ENCODE measurements around the gene PLS3. TPM values are rescaled to one million over a fixed set of nuclear protein-coding genes. Genes with fewer than 3 reads are reported as not detected.
"Not testable (repeated sequence)": the region's sequence is repeated elsewhere in the genome, so short reads cannot be mapped to it uniquely, and the experiment has no call there.

PLS3 gene
- total RNA-seq, 4 donors from 2014 or later: 74.7 to 145 (median 136) TPM

GRCh38 chrX:115531818-115532403 is 29.1 kb upstream of the PLS3 start:
- no peak for TF ChIP-seq POLR2A (IDR thresholded peaks at IDR 0.05)
- no peak for TF ChIP-seq EP300 (IDR thresholded peaks at IDR 0.05)
- TF ChIP-seq CTCF (IDR thresholded peaks at IDR 0.05): no peak
- TF ChIP-seq POLR2AphosphoS5 (IDR thresholded peaks at IDR 0.05): no peak
- Histone ChIP-seq H3K4me1 (no peaks in the 10 kb centered on the region), H3K27me3 (no peaks in the 10 kb centered on the region), H3K27ac (no peak overlapping the region), H3K36me3 (no peaks in the 10 kb centered on the region), H3K4me3 (no peak overlapping the region), H3K9me3 (no peaks in the 10 kb centered on the region)
- DNase-seq (ENCODE audit: low spot score in 2 of 2): no peak
- 74% methylated on average over 4 of the region's 4 CpGs for WGBS

GRCh38 chrX:115533485-115533884 is 27.5 kb upstream of the PLS3 start:
- DNase-seq (ENCODE audit: low spot score in 2 of 2): no peak
- H3K27me3 ChIP-seq: no peaks in the 10 kb centered on the region
- no peaks in the 10 kb centered on the region for H3K9me3 ChIP-seq
- TF ChIP-seq POLR2A (IDR thresholded peaks at IDR 0.05): no peak
- TF ChIP-seq EP300 (IDR thresholded peaks at IDR 0.05): no peak
- H3K36me3 ChIP-seq: no peaks in the 10 kb centered on the region
- no peak overlapping the region for H3K27ac ChIP-seq
- WGBS: 22% methylated on average over 1 of the region's 1 CpG
- no peak overlapping the region for H3K4me3 ChIP-seq
- H3K4me1 ChIP-seq: no peaks in the 10 kb centered on the region

- no peak for DNase-seq (ENCODE audit: low spot score in 2 of 2)
- WGBS: 96% methylated on average over 1 of the region's 1 CpG
- Histone ChIP-seq H3K36me3 (no peaks in the 10 kb centered on the region), H3K9me3 (no peaks in the 10 kb centered on the region), H3K27ac (no peak overlapping the region), H3K4me1 (no peaks in the 10 kb centered on the region), H3K4me3 (no peak overlapping the region), H3K27me3 (no peaks in the 10 kb centered on the region)
- TF ChIP-seq POLR2A (IDR thresholded peaks at IDR 0.05): no peak
- TF ChIP-seq EP300 (IDR thresholded peaks at IDR 0.05): no peak
- TF ChIP-seq POLR2AphosphoS5 (IDR thresholded peaks at IDR 0.05): no peak
- TF ChIP-seq CTCF (IDR thresholded peaks at IDR 0.05): no peak
These were observed 26.6 kb upstream of the PLS3 start for GRCh38 chrX:115534383-115534782.

- TF ChIP-seq POLR2A (IDR thresholded peaks at IDR 0.05) (no peak), CTCF (IDR thresholded peaks at IDR 0.05) (no peak), POLR2AphosphoS5 (IDR thresholded peaks at IDR 0.05) (no peak), EP300 (IDR thresholded peaks at IDR 0.05) (no peak)
- Histone ChIP-seq H3K9me3 (no peaks in the 10 kb centered on the region), H3K4me3 (no peak overlapping the region), H3K27me3 (no peaks in the 10 kb centered on the region), H3K4me1 (no peaks in the 10 kb centered on the region), H3K27ac (no peak overlapping the region), H3K36me3 (no peaks in the 10 kb centered on the region)
- no peak for DNase-seq (ENCODE audit: low spot score in 2 of 2)
These were observed 25.6 kb upstream of the PLS3 start for GRCh38 chrX:115535421-115535820.

GRCh38 chrX:115535844-115536243 is 25.1 kb upstream of the PLS3 start:
- H3K27ac ChIP-seq: no peak overlapping the region
- 74% methylated on average over 1 of the region's 1 CpG for WGBS
- TF ChIP-seq EP300 (IDR thresholded peaks at IDR 0.05): no peak
- no peak for TF ChIP-seq POLR2AphosphoS5 (IDR thresholded peaks at IDR 0.05)
- no peak for TF ChIP-seq CTCF (IDR thresholded peaks at IDR 0.05)
- TF ChIP-seq POLR2A (IDR thresholded peaks at IDR 0.05): no peak
- no peaks in the 10 kb centered on the region for H3K36me3 ChIP-seq
- H3K4me3 ChIP-seq: no peak overlapping the region
- H3K9me3 ChIP-seq: no peaks in the 10 kb centered on the region
- DNase-seq (ENCODE audit: low spot score in 2 of 2): no peak
- H3K27me3 ChIP-seq: no peaks in the 10 kb centered on the region
- H3K4me1 ChIP-seq: no peaks in the 10 kb centered on the region

- H3K4me3 ChIP-seq: no peak overlapping the region
- TF ChIP-seq POLR2A (IDR thresholded peaks at IDR 0.05) (no peak), EP300 (IDR thresholded peaks at IDR 0.05) (no peak), POLR2AphosphoS5 (IDR thresholded peaks at IDR 0.05) (no peak), CTCF (IDR thresholded peaks at IDR 0.05) (no peak)
- H3K27ac ChIP-seq: no peak overlapping the region
- no peak for DNase-seq (ENCODE audit: low spot score in 2 of 2)
- no peaks in the 10 kb centered on the region for H3K36me3 ChIP-seq
- H3K27me3 ChIP-seq: no peaks in the 10 kb centered on the region
- H3K9me3 ChIP-seq: no peaks in the 10 kb centered on the region
- WGBS: 84% methylated on average over 2 of the region's 2 CpGs
- H3K4me1 ChIP-seq: no peaks in the 10 kb centered on the region
These were observed 21.1 kb upstream of the PLS3 start for GRCh38 chrX:115539841-115540240.

- not testable (repeated sequence) for H3K27ac ChIP-seq; DNase-seq (ENCODE audit: low spot score in 2 of 2); H3K27me3 ChIP-seq; H3K4me3 ChIP-seq; H3K4me1 ChIP-seq; H3K9me3 ChIP-seq; H3K36me3 ChIP-seq
- 84% methylated on average over 10 of the region's 10 CpGs for WGBS
These were observed 19.9 kb upstream of the PLS3 start for GRCh38 chrX:115541045-115541444.

All from suprapubic skin (tissue), 4 donors.